Cardiac muscle cell (in vitro differentiated cells and primary cell): ENCODE results near the gene CTSE. TPM values are rescaled to one million over a fixed set of nuclear protein-coding genes. Genes with fewer than 3 reads are reported as not detected.
A peak's percentile ranks its signal among the peaks of the same experiment; 100 is the strongest.

Experiments
- DNase-seq, 2 donors: peaks; one replicate each; pipeline versions ENCODE4 v3.0.0 to v3.0.0-alpha.2; 2010 to 2017; ENCODE audit warnings: low read depth in 1 of 2, low spot score in 1 of 2
- H3K27ac ChIP-seq: fragments of 200-600 bp; sonication (generic); 2 replicates; pipeline ENCODE4 v1.5.1; 2016
- H3K27me3 ChIP-seq: fragments of 200-600 bp; sonication (generic); 2 replicates; pipeline ENCODE4 v1.6.0; 2016; ENCODE audit warnings: control low read depth
- H3K36me3 ChIP-seq: fragments of 200-600 bp; sonication (generic); 2 replicates; pipeline ENCODE4 v1.5.1; 2016; ENCODE audit warnings: control low read depth
- H3K4me1 ChIP-seq: fragments of 200-600 bp; sonication (generic); 2 replicates; pipeline ENCODE4 v1.8.1; 2017; ENCODE audit warnings: low read depth, mild to moderate bottlenecking, mixed run types
- H3K4me3 ChIP-seq: fragments of 200-600 bp; sonication (generic); 2 replicates; pipeline ENCODE4 v1.5.1; 2016; ENCODE audit warnings: mild to moderate bottlenecking
- H3K9me3 ChIP-seq: fragments of 200-600 bp; sonication (generic); 2 replicates; pipeline ENCODE4 v1.5.1; 2017; ENCODE audit warnings: low read depth, mild to moderate bottlenecking, control low read depth
- polyA plus RNA-seq: library from polyadenylated mRNA; unstranded; fragments of >200 nt; fragmentation: Nextera tagmentation; extraction: Ambion mirVana; gene quantifications from 2 replicates; pipeline ENCODE4 v1.2.1, GENCODE V29; 2016
- total RNA-seq: library from RNA; depleted of rRNA; stranded (reverse); fragments of >200 nt; gene quantifications from 2 replicates; pipeline ENCODE4 v1.2.3, GENCODE V29; 2016
- TF ChIP-seq, protein P1 (sequence below): IDR thresholded peaks from 2 replicates; pipeline ENCODE4 v1.5.1; 2012; ENCODE audit warnings: low read depth, mild to moderate bottlenecking, low read length

CTSE gene
- total and polyA plus RNA-seq, 2 experiments from 2014 or later, result not detected

DNA sequence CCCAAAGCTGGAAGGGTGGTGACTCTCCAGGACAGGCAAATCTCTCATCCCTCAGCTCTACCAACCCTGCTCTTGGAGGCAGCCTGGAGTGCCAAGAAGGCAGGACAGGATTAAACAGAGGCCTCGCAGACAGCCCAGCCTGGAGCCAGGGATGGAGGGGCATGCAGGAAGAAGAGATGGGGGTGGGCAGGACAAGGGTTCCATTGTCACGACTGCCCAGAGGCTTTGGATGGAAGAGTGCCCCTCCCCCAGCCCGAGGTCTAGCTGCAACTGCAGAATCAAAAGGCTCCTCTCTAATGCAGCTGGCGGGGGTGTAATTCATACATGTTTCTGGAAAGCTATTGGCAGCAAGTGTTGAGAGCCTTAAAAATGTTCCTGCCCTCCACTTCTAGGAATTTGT lies 29.3 kb downstream of the CTSE start:
- no peak for DNase-seq
- H3K4me1 ChIP-seq, result peaks cover 11% of the 10 kb centered on the region
- no peaks in the 10 kb centered on the region for H3K27me3 ChIP-seq
- H3K9me3 ChIP-seq, result no peaks in the 10 kb centered on the region
- H3K4me3 ChIP-seq, result no peak overlapping the region
- no peak overlapping the region for H3K27ac ChIP-seq
- TF ChIP-seq, protein P1, sequence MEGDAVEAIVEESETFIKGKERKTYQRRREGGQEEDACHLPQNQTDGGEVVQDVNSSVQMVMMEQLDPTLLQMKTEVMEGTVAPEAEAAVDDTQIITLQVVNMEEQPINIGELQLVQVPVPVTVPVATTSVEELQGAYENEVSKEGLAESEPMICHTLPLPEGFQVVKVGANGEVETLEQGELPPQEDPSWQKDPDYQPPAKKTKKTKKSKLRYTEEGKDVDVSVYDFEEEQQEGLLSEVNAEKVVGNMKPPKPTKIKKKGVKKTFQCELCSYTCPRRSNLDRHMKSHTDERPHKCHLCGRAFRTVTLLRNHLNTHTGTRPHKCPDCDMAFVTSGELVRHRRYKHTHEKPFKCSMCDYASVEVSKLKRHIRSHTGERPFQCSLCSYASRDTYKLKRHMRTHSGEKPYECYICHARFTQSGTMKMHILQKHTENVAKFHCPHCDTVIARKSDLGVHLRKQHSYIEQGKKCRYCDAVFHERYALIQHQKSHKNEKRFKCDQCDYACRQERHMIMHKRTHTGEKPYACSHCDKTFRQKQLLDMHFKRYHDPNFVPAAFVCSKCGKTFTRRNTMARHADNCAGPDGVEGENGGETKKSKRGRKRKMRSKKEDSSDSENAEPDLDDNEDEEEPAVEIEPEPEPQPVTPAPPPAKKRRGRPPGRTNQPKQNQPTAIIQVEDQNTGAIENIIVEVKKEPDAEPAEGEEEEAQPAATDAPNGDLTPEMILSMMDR, result no peak
- no peaks in the 10 kb centered on the region for H3K36me3 ChIP-seq

DNA sequence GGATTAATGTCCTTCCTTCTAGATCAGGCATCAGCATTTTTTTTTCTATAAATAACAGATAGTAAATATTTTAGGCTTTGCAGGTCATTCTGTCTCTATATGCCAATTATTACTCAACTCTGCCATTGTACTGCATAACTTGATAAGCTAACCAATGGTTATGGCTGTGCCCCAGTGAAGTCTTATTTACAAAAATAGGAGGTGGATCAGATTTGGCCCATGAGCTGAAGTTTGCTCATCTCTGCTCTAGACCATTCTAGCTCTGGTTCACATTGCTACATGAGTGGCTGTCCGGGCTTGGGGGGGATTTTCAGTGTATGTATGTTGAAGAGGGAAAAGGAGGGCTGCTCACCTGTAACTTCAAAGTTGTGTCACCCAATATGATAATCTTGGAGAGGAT lies 30.6 kb downstream of the CTSE start:
- H3K4me1 ChIP-seq, result peaks cover 3% of the 10 kb centered on the region
- no peak overlapping the region for H3K4me3 ChIP-seq
- H3K9me3 ChIP-seq, result no peaks in the 10 kb centered on the region
- no peaks in the 10 kb centered on the region for H3K36me3 ChIP-seq
- H3K27ac ChIP-seq, result no peak overlapping the region
- H3K27me3 ChIP-seq, result no peaks in the 10 kb centered on the region
- no peak for DNase-seq
- TF ChIP-seq, protein P1, result no peak

DNA sequence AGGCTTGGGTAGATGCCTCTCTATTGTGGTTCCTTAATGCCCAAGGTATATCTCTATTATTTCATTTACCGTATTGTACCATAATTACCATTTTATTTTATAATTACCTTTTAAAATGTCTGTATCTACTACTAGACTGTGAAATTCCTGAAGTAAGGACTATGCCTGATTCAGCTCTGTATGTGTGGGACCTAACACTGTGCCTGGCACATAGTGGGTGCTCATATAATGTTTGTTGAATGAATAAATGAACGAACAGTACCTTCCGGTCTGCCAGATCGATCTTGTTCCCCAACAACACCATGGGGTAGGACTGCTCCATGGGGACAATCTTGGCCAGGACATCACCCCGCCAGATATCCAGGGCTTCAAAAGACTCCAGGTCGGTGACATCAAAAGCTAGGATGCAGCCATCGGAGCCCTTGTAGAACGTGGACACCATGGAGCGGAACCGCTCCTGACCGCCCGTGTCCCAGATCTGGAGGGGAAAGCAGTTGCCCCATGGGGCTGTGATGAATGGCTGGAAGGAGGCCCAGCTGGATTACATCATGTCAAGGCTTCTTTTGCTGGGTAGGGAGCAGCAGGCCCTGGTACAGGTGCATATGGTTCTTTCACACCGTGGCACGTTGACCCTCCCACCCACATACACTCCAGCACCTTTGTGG lies 31.3 kb downstream of the CTSE start:
- no peak overlapping the region for H3K27ac ChIP-seq
- TF ChIP-seq, protein P1, result no peak
- H3K36me3 ChIP-seq, result no peaks in the 10 kb centered on the region
- no peak overlapping the region for H3K4me3 ChIP-seq
- no peaks in the 10 kb centered on the region for H3K27me3 ChIP-seq
- DNase-seq, result no peak
- H3K4me1 ChIP-seq, result no peaks in the 10 kb centered on the region
- no peaks in the 10 kb centered on the region for H3K9me3 ChIP-seq

DNA sequence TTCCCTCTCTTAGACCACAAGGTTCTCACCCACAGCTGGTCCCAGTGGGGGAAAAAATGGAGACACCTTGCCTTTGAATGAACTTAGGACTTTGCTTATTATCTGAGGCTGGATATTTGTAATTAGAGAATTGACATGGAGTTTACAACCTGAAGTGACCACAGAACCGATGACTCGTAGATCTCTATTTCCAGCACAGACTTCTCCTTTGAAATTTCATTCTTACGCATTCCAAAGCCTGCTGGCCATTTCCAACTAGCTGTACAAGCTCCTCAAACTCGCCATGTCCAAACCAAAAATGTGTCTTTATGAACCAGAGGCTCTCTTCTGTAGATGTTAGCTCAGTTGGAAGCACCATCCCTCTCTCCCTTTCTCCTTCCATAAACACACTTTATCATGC lies 32.5 kb downstream of the CTSE start:
- TF ChIP-seq, protein P1, result no peak
- no peaks in the 10 kb centered on the region for H3K9me3 ChIP-seq
- no peaks in the 10 kb centered on the region for H3K27me3 ChIP-seq
- H3K4me3 ChIP-seq, result no peak overlapping the region
- H3K27ac ChIP-seq, result no peak overlapping the region
- H3K4me1 ChIP-seq, result peaks cover 7% of the 10 kb centered on the region
- H3K36me3 ChIP-seq, result no peaks in the 10 kb centered on the region
- DNase-seq, result peak in 1 of 2 donors; percentile 35

DNA sequence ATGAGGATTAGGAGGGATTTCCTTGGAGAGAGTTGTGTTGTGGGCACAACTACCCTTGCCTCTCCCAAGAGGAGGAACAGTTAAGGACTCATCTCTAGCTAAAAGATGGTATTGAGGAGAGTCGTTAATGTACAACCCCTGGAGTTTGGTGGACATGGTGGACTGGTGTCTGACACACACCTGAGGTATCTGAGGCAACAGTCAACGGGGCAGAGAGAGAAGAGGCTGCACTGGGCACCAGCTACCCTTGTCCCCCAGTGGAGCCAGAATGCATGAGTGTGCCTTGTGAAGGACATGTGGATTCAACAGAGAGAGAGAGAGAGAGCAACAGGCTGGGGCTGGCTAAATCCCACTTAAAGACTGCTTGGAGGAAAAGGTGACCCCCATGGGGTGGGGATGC lies 33.5 kb downstream of the CTSE start:
- Histone ChIP-seq H3K4me1 (peaks cover 8% of the 10 kb centered on the region), H3K4me3 (no peak overlapping the region), H3K36me3 (no peaks in the 10 kb centered on the region), H3K27ac (no peak overlapping the region), H3K9me3 (no peaks in the 10 kb centered on the region), H3K27me3 (no peaks in the 10 kb centered on the region)
- TF ChIP-seq, protein P1, result no peak
- DNase-seq, result no peak
